GM19025 (cell line): ENCODE results near the gene SYK.

Experiments used
- ATAC-seq: cut with Tn5 transposase; IDR thresholded peaks from one replicate; pipeline ENCODE4 v1.9.1; 2021; ENCODE audit warnings: mild to moderate bottlenecking, low read depth, moderate library complexity; ENCODE audit not compliant: unreplicated experiment

SYK gene

DNA sequence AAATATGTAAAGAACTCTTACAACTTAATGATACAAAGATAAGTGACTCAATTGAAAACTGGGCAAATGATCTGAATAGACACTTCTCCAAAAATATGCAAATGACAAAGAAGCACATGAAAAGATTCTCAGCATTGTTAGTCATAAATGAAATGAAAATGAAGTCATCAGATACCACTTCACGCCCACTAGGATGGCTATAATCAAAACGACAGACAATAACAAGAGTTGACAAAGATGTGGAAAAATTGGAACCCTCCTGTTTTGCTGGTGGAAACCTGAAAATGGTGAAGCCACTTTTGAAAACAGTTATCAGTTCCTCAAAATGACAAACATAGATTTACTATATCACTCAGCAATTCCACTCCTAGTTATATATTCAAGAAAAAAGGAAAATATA is 7.9 kb upstream of the SYK start:
- no peak for ATAC-seq

GRCh38 chr9:90795084-90795483 is 6.5 kb upstream of the SYK start:
- no peak for ATAC-seq

DNA sequence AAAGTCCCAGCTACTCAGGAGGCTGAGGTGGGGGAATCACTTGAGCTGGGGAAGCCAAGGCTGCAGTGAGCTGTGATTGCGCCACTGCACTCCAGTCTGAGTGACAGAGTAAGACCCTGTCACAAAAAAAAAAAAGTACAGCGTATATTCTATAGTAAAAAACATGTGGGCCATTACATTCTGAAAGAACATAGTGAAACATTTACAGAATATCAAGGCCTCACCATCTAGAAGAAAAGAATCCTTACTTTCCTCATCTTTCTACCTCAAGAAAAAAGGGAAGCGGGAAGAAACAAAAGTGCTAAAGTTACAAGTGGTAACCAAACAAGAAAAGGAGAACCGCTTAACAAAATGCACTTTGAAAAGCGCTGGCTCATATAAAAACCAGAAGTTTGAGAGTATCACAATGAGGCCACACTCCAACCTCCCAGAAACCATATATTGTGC is 5.7 kb upstream of the SYK start:
- peak; percentile 41 for ATAC-seq

GRCh38 chr9:90799271-90799852 is 2.3 kb upstream of the SYK start:
- ATAC-seq, result no peak

- peak; percentile 10 for ATAC-seq
Measured at GRCh38 chr9:90801973-90802322, 329 bp downstream of the SYK start.

GRCh38 chr9:90802386-90802985 is 867 bp downstream of the SYK start:
- no peak for ATAC-seq

GRCh38 chr9:90803860-90804593 is 2.4 kb downstream of the SYK start:
- ATAC-seq, result no peak

- ATAC-seq, result no peak
Measured at GRCh38 chr9:90805006-90805996, 3.7 kb downstream of the SYK start.

DNA sequence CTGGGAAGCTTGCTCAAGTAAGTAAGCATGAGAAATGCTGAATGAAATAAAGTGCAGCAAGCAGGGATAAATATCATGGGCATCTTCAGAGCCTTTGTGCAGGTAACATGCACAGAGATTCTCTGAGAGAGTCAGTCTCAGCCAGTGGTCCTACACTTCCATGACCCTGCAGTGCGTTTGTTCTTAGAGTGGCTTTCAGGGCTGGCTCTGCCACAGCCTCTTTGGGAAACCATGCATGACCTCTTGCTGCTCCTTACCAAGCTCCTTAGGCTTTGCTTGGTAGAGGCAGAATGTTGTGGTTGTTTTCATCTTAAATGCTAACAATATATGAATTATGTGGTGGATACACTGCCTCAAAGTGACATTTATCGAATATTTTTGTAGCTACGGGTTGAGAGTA is 5.4 kb downstream of the SYK start:
- ATAC-seq, result no peak

DNA sequence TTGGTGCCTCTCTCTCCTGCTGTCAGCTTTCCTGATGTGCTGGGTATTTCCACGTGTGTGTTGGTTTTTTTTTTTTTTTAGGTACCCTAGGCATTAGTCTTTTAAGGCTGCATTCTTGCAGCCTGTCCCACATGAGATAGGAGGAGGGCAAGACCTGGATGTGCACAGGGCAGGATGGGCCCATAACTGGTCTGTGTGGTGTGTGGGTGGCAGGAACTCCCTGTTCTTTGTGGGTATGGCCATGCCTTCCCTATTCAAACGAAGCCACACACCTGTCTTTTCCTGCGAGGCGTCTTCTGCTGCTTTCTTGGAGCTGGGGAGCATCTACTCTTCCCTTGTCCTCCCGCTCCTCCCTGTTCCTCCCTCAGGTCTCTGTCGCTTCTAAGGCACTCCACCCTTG is 6.8 kb downstream of the SYK start:
- peak; percentile 24 for ATAC-seq

- peak; percentile 42 for ATAC-seq
Measured at GRCh38 chr9:90808890-90809685, 7.5 kb downstream of the SYK start.

DNA sequence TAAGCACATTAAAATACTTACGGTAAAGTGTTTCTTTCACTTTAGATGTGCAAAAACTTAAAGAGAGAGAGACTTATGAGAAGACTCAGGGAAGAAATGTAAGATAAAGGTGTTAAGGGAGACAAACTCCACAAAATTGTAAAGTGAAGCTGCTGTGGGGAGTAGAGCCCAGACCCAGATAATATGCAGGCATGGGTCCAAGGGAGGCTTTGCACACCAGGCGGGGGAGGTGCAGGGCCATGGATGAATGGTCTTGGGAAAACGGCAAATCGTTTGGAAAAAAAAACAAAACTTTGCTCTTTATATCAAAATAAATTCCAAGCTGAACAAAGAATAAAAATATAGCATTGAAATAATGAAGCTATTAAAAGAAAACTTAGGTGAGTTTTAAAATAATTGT is 9.1 kb downstream of the SYK start:
- ATAC-seq, result no peak

DNA sequence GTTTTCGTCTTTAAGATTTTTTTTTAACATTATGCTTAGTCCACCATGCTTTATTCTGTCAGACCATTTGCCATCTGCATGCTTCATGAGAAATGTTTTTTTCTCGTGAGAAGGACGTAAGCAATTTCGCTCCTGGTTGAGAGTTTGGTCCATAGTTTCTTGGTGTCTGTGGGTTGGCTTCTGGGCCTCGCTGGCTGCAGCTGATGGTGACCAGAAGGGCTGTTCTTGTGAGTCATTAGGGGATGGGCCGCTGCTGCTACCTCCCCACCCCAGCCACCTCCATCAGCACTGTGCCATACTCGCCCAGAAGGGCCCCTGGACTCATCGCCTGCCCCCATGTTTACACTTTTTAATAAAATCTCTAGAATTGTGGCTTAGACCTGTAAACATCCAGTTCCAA is 11.4 kb downstream of the SYK start:
- no peak for ATAC-seq

- ATAC-seq, result no peak
Measured at GRCh38 chr9:90813523-90813922, 11.9 kb downstream of the SYK start.

GRCh38 chr9:90814355-90814754 is 12.7 kb downstream of the SYK start:
- ATAC-seq, result no peak

DNA sequence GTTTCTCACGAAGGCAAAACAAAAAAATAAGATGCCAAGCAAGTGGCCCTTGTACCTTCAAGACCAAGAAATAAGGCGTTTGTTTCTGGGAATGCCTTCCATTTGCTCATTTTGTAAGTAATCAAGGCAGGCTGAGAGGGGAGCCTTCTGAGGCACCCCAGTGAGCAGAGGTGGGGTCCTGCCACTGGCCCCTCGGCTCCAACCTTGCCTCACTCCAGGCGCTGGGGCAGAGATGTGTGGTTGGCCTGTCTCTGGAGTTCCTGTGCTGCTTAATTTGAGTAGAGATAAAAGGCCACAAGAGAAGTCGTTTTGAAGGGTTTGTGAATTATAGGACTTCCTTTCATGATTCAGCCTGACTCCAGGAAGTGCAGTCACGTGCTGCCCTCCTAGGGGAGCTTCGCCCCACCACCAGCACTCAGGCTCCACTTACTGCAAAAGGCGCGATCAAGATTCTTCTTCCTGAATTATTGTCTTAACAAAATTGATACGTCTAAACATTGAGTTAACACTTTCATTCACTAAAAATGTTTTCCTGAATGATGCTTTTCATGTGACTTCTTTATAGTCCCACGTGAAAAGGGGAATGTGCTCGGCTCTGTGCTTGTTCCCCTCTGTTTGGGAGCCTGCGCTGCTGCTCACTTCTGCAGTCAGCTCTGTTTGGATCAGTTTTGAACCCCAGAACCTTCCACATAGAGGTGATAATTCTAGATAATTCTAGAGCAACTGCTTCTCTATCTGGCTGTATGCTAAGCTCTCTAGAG is 13.7 kb downstream of the SYK start:
- no peak for ATAC-seq

GRCh38 chr9:90815944-90816357 is 14.3 kb downstream of the SYK start:
- no peak for ATAC-seq

DNA sequence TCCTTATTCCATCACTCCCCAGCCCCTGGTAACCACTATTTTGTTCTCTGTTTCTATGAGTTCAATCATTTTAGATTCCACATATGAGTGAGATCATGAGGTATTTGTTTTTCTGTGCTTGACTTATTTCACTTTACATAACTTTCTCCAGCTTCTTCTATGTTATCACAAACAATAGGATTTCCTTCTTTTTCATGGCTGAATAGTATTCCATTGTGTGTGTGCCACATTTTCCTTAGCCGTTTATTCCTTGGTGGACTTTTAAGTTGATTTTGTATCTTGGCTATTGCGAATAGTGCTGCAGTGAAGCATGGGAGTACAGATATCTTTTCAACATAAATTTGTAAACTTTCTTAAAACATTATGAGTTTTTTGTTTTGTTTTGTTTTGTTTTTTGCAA is 15.1 kb downstream of the SYK start:
- no peak for ATAC-seq

GRCh38 chr9:90818279-90818678 is 16.7 kb downstream of the SYK start:
- ATAC-seq, result no peak
